Right renal cortex interstitium (tissue), 3 donors: ENCODE results near the gene CCDC134. TPM values are rescaled to one million over a fixed set of nuclear protein-coding genes. Genes with fewer than 3 reads are reported as not detected.
"Not testable (repeated sequence)": the region's sequence is repeated elsewhere in the genome, so short reads cannot be mapped to it uniquely, and the experiment has no call there.

Experiments used
- DNase-seq, 3 donors: peaks; one replicate each; pipeline ENCODE4 v3.0.0-alpha.2; 2013; ENCODE audit warnings: low read depth in 3 of 3, low spot score in 2 of 3
- polyA plus RNA-seq, 3 donors: library from polyadenylated mRNA; unstranded; fragments of 120-200 nt; gene quantifications; one replicate each; pipeline ENCODE4 v1.2.1, GENCODE V29; 2013; ENCODE audit not compliant: insufficient read length in 3 of 3

CCDC134 gene
- polyA plus RNA-seq, 3 donors: 7.7 to 9.1 (median 8.1) TPM

GRCh38 chr22:41821471-41822316 lies 21.2 kb downstream of the CCDC134 start:
- DNase-seq: no peak

DNA sequence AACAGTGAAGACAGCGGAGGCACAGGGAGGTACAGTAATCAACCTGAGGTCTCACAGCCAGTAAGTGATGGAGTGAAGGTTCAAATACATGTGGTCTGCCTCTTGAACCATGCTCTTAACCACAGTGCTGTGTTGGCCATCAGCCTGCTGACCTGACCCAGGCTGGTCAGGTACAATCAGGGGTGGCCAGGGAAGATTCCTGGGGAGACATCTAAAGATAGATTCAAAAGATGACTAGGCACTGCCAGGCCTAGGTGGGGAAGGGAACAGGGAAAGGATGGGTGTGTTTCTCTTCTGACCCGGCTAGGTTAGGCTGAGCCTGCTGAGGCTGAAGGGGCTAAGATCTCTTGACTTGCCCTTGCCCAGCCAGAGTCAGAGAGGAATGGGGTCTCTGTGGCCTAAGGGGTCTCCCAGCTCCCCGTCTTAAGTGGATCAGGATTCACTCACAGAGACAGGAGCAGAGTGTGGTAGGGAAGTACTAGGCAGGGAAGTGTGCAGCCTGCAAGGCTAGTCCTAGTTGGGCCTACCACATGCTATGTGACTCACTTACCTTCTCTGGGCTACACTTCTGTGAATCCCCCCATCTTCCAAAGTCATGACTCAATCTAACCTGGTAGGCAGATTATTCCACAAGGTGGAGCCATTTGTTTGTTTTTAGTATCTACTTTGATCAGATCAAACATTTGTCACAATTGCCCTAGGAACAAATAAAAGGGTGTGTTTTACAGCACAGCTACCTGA lies 22.0 kb downstream of the CCDC134 start:
- no peak for DNase-seq

- no peak for DNase-seq
Measured at GRCh38 chr22:41823797-41824196, 23.3 kb downstream of the CCDC134 start.

DNA sequence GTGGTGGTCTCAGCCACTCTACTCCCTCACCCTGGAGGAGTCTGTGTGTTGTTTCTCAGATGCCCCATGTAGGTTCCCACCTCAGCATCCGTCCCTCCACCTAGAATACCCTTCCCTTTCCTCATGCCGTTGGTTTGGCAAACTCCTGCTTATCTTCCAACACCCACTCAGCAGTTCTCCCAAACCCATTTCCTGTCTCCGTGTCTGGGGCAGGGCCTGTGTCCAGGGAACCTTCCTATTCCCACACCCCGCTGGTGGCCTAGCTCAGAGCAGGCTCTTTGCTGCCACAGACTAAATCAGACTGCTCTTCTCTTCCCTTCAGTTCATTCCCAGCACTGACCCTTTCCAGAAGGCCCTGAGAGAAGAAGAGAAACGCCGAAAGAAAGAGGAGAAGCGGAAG lies 24.9 kb downstream of the CCDC134 start:
- DNase-seq: no peak

DNA sequence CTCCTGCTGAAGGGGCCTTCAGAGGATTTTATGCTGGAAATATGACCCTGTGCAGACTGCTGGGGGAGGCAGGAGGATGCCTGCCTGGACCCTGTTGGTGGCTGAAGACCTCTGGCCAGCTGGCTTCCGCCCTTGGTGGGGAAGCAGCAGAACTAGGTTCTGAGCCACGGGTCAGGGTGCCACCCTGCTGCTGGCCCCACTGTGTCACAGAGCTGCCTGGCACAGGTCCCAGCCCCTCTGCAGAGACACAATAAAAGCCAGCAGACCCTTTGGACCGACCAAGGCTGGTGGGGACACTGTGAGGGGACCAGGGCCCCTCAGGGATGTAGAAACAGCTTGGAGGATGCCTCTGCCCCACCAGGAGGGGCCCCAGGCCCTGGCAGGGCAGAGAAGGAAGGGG lies 25.5 kb downstream of the CCDC134 start:
- DNase-seq: no peak

DNA sequence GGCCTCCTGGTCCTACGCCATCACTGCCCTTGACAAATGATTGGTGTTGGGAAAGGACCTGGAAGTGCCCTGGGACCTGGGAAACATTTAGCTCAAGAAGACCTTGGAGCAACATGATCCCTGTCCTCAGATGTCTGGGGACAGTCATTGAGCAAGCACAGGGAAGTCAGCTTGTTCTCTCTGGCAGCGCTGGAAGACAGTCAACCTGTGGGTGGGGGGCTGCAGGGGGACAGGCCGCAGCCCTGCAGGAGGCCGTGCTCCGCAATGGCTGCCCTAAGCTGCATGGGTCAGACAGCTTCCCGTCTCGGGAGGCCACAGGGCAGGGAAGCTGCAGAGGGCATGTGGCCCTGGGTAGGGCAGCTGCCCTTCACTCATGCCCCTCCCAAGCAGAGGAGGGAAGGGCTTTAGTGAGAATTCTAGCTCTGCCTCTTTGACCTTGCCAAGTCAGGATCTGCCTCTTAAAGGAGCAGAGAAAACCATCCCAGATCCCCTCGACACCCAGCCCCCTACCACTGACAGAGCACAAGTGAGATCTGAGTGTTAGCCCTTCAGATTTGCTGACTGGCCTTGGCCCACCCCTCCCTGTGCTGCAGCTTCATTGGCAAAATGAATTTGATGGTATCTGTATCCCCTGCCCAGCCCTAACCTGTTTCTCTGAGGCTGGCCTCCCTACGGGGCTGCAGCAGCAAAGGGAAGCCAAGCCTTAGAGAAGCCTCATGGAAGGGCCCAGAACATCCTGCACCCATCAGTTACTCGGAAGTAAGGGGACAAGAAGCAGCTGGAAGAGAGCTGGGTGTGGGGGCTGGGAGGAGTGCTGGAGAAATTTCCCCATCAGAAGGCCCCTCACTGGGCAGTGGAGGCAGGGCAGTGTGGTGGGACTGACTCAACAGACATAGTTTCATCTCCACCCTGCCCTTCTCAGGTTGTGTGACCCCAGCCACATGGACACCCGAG lies 26.2 kb downstream of the CCDC134 start:
- DNase-seq: no peak

DNA sequence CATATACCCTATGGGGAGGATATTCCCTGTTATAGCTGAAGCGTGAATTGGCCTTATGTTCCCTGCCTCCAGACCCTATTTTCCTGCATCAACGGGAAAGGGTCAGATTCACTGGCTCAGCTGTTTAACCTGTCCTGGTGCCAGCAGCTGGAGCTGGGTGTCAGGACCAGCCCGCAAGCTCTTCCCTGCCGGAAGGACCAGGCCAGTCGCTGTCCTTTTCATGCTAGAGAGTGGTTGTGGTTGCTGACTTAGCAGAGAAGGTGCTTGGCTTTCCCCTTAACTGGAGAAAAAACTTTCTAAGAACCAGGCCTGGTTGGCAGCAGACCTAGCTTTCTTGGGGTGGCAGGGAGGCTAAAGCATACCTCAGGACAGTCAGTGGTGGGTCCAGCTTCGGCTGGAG lies 27.2 kb downstream of the CCDC134 start:
- DNase-seq: no peak

DNA sequence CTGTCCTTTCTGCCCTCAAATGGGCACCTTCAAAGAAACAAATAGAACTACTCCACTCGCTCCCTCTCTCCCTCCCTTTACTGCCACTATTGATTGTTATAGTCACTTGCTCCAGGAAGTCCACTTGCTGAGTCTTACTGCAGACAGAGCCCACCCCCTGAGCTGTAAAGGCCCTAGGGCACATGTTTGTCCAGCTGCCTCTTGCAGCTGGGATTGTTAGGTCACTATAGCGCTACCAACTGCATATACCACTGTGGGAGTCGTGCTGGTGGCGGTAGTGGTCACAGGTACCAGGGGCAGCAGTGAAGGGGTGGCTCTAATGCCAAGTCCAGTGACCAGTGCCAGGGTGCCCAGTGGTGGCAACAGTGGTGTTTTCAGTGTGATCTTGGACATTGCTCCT lies 28.0 kb downstream of the CCDC134 start:
- no peak for DNase-seq

GRCh38 chr22:41830174-41830573 lies 29.7 kb downstream of the CCDC134 start:
- no peak for DNase-seq

GRCh38 chr22:41831383-41831782 lies 30.9 kb downstream of the CCDC134 start:
- DNase-seq: no peak

DNA sequence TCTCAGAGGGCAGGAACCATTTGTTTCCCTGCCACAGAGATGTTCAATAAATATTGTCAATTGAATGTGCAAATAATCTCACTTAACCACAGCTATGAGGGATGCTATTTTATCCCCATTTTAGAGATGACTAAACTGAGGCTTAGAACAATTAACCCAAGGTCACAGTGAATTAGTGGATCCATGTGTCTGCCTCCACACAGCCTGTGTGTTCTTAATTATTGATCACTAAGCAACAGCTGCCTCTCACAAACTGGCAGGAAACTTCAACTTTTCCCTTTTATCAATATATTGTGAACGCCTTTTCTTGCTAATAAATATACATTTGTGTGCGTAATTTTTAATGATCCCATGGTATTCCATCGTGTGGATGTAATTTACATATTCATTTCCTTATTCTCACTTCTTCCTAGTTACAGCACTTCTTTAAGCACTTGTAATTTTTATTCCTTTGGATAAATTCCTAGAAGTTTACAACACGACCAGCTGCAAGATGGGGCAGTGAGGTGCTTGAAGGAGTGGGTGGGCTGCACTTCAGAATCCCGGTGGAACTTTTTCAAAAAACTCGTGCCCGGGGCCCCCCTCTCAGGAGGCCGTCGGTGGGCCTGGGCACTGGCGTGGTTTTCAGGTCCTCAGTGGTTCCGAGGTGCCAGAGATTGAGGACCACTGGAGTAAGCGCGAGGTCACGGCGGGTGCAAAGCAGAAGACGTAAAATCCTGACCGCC lies 31.5 kb downstream of the CCDC134 start:
- no peak for DNase-seq

- peak; percentile 96 to 99 (median 99) for DNase-seq
Measured at GRCh38 chr22:41832553-41833368, 32.3 kb downstream of the CCDC134 start, which contains the start of gene SREBF2. TSS of gene SREBF2 (plus strand) at chr22:41833105. CDS start at chr22:41833271, 166 bp downstream.

- DNase-seq: no peak
Measured at GRCh38 chr22:41833369-41834004, 33.0 kb downstream of the CCDC134 start.

DNA sequence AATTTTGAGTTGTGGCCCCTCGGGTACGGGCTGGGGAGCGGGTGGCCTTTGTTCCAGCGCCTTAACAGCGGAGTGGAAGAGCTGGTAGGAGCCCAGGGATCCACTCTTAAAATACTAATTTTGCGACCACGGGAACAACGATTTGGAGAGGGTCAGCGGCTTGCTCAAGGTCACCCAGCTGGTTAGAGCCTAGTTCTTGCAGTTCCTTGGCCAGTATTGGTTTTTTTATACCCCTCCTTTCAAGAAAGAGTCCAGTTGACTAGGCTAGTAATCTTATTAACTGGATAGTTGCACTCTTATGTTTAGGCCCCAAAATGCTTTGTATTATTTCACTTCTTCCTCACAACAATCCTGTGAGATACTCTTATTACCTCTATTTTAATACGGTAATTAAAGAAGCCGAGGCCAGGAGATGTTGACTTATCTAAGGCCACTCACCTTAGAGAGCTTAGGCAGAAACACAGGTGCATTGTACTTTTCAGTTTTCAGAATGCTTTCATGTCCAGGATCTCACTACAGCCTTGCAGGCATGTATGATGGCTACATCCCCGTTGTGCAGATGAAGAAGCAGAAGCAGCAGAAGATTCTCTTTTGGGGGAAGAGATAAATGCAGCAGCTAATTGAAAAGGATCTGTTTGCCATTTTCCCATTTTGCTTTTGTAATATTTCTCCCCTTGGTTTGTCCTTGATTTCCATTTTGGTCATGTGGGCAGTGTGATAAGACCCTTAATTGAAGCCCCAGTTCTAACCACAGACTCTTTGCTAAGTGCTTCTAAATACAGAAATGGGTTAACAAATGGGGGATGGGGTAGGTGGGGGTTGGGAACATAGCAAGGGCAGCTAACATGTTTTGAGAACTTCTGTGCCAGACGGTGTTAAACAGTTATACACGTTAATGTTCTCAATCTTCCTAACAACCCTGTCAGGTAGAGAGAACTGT lies 33.8 kb downstream of the CCDC134 start:
- no peak for DNase-seq

- DNase-seq: not testable (repeated sequence)
Measured at GRCh38 chr22:41835462-41835861, 35.0 kb downstream of the CCDC134 start.

- no peak for DNase-seq
Measured at GRCh38 chr22:41836551-41836950, 36.1 kb downstream of the CCDC134 start.

DNA sequence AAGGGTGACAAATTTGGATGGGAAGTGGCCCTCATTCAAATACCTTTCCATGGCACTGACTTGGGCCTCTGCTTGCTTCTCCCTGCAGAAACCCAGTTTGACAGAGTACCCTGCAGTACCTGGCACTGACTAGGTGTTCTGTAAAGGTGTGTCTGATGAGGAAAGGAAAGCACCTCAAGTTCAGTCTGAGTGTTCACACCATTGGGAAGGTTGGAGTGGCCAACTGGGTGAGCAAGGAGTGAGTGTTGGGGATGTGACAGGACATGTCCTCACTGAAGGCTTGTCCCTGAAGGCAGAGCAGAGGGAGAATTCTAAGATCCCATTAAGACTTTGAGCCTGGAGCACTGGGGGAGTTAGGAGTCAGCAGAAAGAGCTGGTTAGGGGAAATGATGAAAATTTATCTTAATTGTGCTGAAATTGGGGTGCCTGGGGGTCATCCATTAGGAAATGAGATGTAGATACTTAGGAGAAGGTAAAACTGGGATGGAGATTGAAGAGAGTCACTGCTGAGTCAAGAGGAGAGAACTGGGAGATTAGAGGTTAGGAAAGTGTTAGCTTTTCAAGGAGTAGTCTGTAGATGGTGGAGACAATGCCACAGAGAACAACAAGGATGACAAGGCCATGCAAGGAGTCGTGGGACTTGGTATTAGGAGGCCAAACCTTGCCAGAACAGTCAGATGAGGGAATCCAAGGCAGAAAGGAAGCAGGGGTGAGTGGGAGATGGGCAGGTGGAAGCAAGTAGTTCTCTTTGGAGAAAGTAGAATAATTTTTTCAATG lies 38.6 kb downstream of the CCDC134 start:
- DNase-seq: no peak
